K562 treated with DMSO at 1 percent for 4 hours (cell line): ENCODE data around the gene ZNF354B. TPM values are rescaled to one million over a fixed set of nuclear protein-coding genes. Genes with fewer than 3 reads are reported as not detected.

Experiments
- total RNA-seq: library from RNA; unstranded; fragments of 300-600 nt; gene quantifications from 2 replicates; pipeline ENCODE4 v1.2.3, GENCODE V29; 2022; ENCODE audit not compliant: insufficient read depth

The ZNF354B gene
- 3.7 and 4.9 TPM in 2 replicates for total RNA-seq

GRCh38 chr5:178859625-178860521 is at the start of gene ZNF354B:
Gene ZNF354B, plus strand, starts transcription at chr5:178859953. Its CDS starts 1,095 bp downstream, at chr5:178861048.

GRCh38 chr5:178895615-178896571 is 36.1 kb downstream of the ZNF354B start, which contains the start of gene ZFP2:
Gene ZFP2, plus strand, starts transcription at chr5:178895913. Its CDS starts 35,401 bp downstream, at chr5:178931314.

Other genes starting within 250 kb of the ZNF354B start
- gene CLK4, start 232.9 kb upstream of the ZNF354B start, total RNA-seq = 8.9 and 9.5 TPM in 2 replicates
- 0.84 and 3.4 TPM in 2 replicates for gene ZNF354A, start 129.3 kb upstream of the ZNF354B start, total RNA-seq
- gene ZFP2, start 36.0 kb downstream of the ZNF354B start, total RNA-seq = 0.91 TPM in 1 of 2 replicates, not detected in the other
- gene ZNF454, start 81.2 kb downstream of the ZNF354B start, total RNA-seq = not detected in 2 replicates
- not detected in 2 replicates for gene GRM6, start 135.4 kb downstream of the ZNF354B start, total RNA-seq
- gene ZNF879, start 163.9 kb downstream of the ZNF354B start, total RNA-seq = 0.23 TPM in 1 of 2 replicates, not detected in the other
- gene ZNF354C, start 200.4 kb downstream of the ZNF354B start, total RNA-seq = 0.10 and 0.28 TPM in 2 replicates